GOT3 (cell line): Measurements from ENCODE around the gene CAND2.
"Not testable (repeated sequence)": the region's sequence is repeated elsewhere in the genome, so short reads cannot be mapped to it uniquely, and the experiment has no call there.

Source experiments
- DNase-seq: peaks from one replicate; lab custom pipeline; 2025; ENCODE audit warnings: mixed read lengths; lab: John Stamatoyannopoulos, UW

CAND2 gene

DNA sequence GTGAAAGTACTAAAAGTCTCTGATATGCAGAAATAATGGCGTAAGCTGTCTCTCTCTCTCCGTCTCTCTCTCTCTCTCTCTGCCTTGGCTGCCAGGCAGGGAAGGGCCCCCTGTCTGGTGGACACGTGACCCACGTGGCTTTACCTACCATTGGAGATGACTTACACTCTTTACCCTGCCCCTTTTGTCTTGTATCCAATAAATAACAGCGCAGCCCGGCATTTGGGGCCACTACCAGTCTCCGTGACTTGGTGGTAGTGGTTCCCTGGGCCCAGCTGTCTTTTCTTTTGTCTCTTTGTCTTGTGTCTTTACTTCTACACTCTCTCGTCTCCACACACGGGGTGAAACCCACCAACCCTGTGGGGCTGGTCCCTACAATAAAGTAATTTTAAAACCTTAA lies 25.2 kb upstream of the CAND2 start:
- DNase-seq = no peak

DNA sequence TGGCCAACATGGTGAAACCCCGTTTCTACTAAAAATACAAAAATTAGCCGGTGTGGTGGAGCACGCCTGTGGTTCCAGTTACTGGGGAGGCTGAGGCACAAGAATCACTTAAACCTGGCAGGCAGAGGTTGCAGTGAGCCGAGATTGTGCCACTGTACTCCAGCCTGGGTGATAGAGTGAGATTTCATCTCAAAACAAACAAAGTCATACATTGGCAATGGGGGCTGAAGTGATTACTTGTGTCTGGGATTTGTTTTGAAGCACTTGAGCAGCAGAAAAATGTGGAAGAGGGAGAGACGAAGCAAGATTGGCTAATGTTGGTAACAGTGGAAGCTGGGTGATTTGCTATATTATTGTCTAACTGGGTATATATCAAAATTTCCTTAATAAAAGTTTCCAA lies 24.0 kb upstream of the CAND2 start:
- DNase-seq = no peak

DNA sequence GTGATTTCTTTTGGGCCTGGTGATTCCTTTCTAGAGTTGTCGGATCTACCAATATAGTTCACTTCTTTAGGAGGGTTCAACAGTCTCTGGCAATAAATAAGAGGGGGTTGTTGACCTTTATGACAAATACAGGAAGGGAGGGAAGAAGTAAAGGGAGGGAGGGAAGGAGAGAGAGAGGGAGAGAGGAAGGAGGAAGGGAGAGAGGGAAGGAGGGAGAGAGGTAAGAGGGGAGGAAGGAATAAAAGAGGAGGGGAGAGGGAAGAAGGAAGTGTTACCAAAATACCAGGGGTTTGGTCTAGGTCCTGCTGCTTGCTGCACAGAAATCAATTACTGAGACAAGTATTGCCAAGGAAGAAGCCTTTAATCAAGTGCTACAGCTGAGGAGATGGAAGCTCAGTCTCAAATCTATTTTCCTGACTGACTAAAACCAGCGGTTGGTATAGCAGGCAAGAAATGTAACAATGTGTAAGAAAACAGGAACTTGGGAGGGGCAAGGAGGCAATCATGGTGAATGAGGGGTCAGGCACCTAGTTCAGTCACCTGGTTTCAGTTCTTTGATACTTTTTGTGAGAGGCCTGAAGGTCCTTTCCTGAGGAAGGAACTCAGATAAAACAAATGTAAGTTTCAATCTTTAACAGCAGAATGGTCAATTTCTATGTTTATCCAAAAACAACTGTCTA lies 23.3 kb upstream of the CAND2 start:
- no peak for DNase-seq

DNA sequence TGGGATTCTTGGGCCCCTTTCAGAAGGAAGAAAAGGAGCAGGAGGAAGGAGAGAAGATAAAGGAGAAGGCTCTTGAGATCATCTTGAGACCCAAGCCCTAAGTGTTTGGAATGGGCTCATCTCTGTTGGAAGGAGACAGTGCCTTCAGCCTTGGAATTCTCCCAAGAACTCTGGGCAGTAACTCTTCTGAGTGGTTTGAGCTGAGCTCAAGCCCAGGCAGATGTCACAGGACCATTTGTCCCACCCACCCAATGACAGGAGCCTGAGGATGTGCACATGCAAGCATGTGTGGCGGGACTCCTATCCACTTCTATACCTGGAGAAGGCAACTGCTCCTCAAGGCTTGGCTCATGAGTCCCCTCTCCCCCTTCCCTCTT lies 22.8 kb upstream of the CAND2 start:
- no peak for DNase-seq

DNA sequence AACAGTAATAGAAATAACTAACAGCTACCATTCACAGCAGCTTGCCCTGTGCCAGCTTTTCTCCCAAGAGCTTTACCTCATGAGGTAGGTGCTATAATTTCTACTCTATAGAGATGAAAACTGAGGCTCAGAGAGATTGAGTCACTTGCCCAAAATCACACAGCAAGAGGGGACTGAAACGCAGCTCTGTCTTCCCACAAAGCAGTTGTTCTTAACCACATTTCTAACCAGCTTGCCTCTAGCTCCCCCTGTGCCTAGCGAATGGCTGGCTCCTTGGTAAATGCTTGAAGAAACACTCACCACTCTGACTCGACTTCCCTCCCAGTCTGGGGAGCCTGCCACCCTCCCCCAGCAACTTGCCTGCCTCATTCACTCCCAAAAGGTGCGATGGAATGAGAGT lies 21.9 kb upstream of the CAND2 start:
- DNase-seq = no peak

DNA sequence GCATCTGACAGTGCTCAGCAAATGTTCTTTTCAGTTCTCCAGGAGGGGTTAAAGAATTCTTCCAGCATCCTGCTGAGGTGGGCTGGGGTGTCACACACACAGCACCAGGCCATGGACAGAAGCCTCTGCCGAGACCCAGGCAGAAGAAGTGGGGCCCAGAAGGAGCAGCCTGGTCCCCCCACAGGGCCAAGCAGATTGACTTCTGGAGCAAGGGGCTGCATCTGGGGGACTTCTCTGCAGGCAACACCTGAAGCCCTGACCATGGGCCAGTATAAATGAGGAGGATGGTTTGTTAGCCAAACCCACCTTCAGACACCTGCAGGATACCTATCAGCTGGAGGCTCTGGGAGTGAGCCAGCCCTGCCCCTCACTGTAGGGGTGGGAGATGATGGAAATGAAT lies 21.3 kb upstream of the CAND2 start:
- DNase-seq = no peak

DNA sequence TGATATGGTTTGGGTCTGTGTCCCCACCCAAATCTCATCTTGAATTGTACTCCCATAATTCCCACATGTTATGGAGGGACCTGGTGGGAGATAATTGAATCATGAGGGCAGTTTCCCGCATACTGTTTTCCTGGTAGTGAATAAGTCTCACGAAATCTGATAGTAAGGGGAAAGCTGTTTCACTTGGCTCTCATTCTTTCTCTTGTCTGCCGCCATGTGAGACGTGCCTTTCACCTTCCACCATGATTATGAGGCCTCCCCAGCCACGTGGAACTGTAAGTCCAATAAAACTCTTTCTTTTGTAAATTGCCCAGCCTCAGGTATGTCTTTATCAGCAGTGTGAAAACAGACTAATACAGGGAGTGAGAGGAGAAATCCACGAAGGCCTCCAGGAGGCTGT lies 20.5 kb upstream of the CAND2 start:
- not testable (repeated sequence) for DNase-seq

DNA sequence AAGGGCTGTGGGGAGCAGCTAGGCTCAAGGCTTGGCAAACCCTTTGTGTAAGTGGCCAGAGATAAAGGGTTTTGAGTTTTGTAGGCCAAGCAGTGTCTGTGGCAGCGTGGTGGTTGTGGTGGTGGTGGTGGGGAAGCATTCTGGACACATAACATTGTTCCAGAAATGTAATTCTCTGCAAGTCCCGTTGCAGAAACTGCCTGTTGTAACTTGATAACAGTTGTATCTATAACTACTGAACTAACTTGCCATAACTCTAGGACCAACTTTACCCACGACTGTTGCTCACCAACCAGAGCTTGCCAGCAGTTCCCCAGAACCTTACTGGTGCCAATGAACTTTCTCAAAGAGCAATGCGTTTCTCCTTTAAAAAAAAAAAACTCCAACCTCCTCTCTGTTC lies 19.3 kb upstream of the CAND2 start:
- no peak for DNase-seq

DNA sequence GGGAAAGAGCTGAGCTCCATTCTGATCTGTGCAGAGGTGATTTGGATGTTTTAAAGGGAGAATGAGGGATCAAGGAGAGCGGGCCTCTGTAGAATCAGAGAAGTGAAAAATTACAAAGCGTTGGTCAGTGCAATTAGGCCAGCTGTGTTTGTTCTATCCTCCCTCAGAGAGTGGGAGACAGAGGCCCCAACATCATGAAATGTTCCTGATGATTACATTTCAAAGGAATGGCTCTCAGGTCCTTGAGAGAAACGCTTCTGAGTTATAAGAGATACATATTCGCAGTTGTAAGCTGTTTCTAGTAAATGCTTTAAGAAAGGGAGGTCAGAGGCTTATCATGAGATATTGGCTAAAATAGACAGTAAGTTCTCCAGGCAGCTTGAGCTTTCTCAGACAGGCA lies 15.7 kb upstream of the CAND2 start:
- no peak for DNase-seq

DNA sequence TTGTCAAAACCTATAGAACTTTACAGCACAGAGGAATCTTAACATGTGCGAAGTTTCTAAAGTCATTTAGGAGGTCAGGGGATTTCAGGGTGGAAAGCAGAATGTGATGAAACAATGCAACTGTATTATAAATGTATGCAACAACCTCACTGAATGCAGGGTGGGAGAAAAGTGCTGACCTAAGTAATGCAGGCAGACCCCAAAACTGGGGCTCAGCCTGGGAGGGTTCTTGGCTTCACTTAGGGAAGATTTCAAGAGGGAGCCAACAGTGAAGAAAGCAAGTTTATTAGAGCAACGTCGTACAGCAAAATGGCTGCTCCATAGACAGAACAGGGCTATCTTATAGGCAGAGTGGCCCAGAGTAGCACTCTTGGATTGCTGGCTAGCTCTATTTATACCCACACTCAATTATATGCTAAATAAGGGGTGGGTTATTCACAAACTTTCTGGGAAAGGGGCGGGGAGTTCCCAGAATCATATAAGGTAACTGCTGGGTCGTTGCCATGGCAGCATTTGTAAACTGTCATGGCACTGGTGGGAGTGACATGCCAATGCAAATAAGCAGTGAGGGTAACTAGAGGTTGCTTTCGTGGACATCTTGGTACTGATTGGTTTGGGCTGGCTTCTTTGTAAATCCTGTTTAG lies 14.2 kb upstream of the CAND2 start:
- no peak for DNase-seq

DNA sequence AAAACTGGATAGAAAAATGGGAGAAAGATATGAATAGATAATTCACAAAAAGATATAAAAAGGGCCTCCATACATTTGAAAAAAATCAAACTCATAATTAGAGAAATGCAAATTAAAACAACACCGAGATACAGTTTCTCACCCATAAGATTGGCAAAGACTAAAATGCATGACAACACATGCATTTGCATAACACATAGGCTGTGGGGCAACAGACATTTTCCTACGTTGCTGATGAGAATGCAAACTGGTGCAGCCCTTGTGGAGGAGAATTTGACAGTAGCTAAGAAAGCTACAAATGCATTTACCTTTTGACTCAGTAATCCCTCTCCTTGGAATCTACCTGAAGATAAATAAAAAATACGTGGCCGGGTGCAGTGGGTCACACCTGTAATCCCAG lies 11.4 kb upstream of the CAND2 start:
- DNase-seq = no peak

DNA sequence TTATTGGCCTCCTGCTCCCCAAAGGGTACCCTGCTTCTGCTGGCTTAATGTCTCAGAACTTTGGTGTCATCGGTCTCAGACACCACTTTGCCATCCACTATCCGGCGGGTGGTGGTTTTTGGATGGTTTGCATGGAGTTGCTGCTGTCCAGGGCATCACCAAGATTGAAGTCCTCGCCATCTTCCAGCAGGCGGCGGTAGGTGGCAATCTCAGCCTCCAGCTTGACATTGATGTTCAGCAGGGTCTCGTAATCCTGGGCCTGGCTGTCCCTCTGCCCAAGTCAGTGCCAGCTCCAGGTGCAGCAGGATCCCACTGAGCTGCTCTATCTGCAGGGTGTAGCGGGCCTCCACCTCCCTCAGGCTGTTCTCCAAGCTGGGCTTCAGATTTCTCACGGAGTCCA lies 9.1 kb upstream of the CAND2 start:
- not testable (repeated sequence) for DNase-seq

DNA sequence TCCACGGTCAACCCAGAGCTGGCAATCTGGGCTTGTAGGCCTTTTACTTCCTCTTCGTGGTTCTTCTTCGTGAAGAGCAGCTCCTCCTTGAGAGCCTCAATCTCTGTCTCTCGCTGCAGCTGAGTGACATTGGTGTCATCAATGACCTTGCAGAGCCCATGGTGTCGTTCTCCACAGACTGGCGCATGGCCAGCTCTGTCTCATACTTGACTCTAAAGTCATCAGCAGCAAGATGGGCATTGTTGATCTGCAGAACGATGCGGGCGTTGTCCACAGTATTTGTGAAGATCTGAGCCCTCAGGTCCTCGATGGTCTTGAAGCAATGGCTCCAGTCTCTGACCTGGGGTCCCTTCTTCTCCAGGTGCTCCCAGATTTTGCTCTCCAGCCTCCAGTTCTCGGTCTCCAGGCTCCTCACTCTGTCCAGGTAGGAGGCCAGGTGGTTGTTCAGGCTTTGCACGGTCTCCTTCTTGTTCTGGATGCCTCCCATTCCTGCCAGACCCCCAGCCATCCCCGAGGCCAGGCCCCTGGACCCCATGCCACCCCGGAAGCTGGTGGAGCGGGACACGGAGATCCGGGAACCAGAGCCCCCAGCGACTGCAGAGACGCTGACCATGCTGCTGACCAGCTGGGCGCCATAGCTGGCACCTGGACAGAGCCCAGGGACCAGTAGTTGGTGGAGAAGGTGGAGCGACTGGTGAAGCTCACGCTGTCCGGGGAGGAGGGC lies 8.4 kb upstream of the CAND2 start:
- DNase-seq = not testable (repeated sequence)

DNA sequence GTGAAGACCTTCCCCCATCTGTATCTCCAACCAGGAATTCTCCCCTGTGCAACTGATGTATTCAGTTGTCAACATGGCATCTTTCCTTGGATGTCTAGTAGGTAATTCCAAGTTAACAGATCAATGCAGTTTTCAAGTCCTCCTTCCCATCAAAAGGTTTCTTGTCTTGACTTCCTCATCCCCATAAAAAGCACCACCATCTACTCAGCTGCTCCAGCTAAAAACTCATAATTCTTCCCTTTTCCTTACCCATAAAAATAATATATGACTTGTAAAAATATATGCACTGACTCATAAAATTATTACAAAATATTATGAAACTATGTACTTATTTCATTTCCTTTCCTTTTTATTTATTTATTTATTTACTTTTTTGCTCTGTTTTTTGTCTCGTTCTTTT lies 5.0 kb upstream of the CAND2 start:
- no peak for DNase-seq

DNA sequence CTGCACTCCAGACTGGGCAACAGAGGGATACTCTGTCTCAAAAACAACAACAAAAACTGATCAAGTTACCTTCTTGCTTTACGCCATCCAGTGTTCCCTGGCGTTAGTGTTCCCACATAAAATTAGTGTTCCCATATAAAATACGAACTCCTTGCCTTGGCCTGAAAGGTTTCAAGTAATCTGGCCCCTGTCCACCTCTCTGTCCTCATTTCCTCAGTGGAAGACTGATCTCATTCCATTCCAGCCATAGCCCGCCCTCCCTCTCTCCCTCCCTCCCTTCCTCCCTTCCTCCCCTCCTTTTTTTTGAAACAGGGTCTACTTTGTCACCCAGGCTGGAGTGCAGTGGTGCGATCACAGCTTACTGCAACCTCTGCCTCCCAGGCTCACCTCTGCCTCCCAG lies 2.8 kb upstream of the CAND2 start:
- DNase-seq = no peak

DNA sequence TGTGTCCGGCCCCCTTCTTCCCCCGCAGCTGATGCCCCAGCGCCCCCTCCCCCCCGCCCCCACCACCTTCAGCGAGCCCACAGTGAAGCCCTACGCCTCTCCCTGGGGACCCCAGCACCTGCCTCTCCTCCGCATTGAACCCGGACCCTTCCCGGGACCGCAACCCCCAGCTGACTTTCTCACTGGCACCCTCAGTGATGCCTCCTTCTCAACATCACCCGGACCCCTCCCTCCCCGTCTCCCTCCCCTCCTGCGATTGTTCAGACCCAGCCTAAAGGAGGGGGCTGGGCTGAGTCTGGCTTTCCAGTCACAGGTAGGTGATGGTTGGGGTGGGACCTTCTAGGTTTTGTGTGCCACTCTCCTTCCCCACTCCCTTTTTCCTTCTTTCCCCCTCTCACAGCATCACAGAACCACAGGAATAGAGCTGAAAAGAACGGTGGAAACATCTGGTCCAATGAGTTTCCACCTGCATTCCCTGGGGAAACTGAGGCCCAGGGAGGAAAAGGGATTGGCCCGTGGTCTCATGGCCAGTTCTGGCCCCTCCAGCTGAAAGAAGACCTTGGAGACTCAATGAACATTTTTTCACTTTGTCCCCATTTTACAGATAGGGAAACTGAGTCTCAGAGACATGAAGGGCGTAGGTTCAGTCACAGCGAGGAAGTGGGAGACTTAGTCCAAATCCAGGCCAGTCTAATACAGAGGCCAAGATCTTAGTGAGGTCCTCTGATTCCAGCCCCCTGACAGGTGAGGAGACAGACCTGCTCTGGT lies 828 bp downstream of the CAND2 start:
- DNase-seq = no peak

DNA sequence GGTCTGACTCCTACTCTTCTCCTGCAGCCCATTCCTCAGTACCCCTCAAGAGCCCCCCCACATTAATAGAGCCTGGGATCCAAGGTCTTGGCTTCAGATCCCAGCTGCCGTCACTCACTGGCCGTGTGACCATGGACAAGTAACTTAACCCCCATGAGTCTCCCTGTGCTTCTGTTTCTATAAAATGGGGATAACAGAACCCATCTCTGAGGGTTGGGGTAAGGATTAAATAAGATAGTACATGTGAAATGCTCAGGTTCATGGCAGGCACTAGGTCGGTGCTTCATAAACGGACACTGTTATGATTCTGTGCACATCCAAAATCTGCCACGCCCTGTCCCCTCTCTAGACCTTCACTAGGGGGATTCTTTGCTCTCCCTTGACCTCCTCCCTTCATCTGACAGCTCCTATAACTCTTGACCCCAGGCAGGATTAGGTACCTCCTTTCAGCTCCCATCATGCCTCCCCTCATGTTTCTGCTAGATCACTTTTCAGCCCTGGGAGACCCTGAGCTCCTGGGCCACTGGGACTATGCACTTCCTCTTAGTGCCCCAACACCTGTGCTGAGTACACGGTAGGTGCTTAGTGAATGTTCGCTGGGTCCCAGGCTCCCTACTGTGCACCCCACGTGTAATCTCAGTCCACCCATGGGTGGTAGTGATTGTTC lies 1.5 kb downstream of the CAND2 start:
- DNase-seq = no peak

DNA sequence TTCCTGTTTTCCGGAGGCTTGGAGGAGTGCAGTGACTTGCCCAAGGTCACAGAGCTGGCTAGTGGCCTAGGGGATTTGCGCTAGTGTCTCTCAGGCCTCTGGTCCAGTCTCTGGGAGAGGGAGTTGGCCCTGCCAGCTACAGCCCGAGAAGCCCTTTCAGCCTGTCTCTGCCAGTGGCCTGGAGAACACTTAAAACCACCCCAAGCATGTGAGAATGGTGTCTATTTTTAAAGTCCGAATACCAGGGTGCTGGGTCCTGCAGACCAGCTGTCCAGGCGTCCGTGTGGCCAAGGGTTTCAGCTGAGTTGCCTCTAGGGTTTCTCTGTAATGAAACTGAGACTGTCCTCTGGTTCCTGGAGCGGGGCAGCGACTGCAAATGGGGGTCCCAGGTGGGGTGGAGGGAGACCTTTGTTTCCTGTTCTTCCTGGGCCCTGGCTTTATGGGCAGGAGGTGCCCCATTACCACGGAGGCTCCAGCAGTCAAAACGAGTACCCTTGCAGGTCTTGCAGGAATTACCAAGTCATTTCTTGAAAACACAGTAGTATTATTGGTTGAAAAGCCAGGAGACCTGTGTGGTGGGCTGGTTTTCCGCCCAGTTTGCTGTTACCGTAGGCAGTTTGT lies 2.2 kb downstream of the CAND2 start:
- no peak for DNase-seq

DNA sequence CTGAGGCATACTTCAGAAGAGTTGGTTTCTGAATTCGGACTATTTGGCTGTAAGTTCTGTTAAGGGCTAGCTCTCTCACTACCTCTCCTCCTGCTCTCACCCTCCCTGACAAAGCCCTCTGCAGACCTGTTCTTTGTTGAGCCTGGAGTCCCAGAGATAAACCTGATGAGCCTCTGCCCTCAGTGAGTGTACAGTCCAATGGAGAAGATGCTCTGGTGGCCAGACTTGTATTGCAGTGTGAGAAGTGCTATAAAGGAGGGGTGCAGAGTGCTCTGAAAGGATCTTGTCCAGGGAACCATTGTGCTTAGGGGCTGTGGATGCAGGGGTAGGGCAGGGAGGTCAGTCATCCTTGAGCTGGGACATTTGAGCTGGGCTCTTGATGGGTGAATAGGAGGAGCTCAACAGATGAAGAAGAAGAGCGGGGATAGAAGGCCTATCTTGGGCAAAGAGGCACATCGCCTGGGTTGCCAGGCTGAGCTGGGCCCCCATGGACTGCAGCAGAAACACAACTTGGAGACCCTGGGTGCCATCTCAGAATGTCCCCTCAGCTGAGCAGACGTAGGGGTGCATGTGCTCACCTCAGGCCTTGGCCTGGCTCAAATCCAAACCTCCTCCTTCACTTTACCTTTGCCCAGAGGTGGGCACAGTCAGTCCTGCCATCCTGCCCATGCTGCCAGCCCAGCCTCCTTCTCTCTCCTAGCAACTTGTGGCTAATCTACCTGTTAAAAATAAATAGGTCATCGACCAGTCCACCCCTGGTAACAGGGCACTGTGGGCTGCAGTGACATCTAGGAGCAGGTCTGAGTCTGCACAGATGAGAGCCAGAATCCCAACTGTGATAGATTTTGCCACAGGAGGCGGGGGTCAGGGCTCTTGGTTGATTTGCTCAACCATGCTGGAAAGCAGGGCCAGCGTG lies 3.3 kb downstream of the CAND2 start:
- DNase-seq = no peak

DNA sequence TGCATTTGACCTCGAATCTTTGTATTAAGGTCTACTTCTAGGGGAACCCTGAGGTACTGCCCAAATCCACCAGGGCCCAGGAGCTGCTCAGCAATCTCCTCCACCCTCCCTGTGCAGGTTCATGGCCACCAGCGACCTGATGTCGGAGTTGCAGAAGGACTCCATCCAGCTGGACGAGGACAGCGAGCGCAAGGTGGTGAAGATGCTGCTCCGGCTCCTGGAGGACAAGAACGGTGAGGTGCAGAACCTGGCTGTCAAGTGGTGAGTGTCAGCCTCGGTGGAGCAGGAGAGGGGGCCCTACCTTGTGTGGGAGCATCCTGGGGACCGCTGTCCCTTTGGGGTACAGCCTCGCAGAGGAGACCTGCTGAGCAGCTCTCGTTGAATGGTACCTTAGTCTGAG lies 6.9 kb downstream of the CAND2 start:
- no peak for DNase-seq

DNA sequence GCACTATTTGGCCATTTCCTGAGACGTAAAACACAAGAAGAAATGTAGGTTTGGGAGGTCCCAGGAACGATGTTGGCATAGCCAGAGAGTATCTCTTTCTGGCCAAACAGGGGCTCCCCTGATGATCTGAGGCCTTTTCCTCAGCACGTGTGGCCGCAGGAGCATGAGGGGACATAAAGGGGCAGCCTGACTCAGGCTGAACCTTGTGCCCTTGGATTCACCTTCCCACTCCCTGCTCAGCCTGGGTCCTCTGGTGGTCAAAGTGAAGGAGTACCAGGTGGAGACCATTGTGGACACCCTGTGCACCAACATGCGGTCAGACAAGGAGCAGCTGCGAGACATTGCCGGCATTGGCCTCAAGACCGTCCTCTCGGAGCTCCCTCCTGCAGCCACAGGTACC lies 10.6 kb downstream of the CAND2 start:
- no peak for DNase-seq
